Measurements from ENCODE around the gene FAM228A. TPM values are rescaled to one million over a fixed set of nuclear protein-coding genes. Genes with fewer than 3 reads are reported as not detected.

The FAM228A gene
- polyA plus RNA-seq (1.5 and 2.6 TPM in 2 replicates), polyA minus RNA-seq (6.0 and 6.8 TPM in 2 replicates)

- Histone ChIP-seq H3K9me2 (ENCODE audit: insufficient read depth, low read length) (no peaks in the 10 kb centered on the region), H3K4me2 (ENCODE audit: low read length) (no peak within 1 kb of the TSS)
Observed at GRCh38 chr2:24174851-24175277, at the start of gene FAM228A. TSS of gene FAM228A (plus strand) at chr2:24175053. CDS start at chr2:24175481, 428 bp downstream.

GRCh38 chr2:24125956-24126355, 48.9 kb upstream of the FAM228A start:
- H4K20me1 ChIP-seq (ENCODE audit: insufficient read depth) = no peaks in the 10 kb centered on the region
- H3K27ac ChIP-seq (ENCODE audit: low read length) = no peak overlapping the region
- no peaks in the 10 kb centered on the region for H3F3A ChIP-seq (ENCODE audit: insufficient read depth, low read length, poor library complexity, severe bottlenecking)
- H3K9me3 ChIP-seq (ENCODE audit: low read length) = no peaks in the 10 kb centered on the region
- no peak overlapping the region for H2AFZ ChIP-seq (ENCODE audit: low read depth, low read length)
- H3K79me2 ChIP-seq (replicated peaks; ENCODE audit: insufficient read depth, low read length) = no peaks in the 10 kb centered on the region
- TF ChIP-seq TAF1 (IDR thresholded peaks at IDR 0.05; ENCODE audit: low read depth) (no peak), RAD21 (conservative IDR thresholded peaks at IDR 0.05) (no peak), EP300 (conservative IDR thresholded peaks at IDR 0.05; ENCODE audit: poor library complexity, severe bottlenecking) (no peak), EZH2 (IDR thresholded peaks at IDR 0.05; ENCODE audit: borderline replicate concordance, insufficient read depth, low read length, poor library complexity, severe bottlenecking) (no peak)
- no peaks in the 10 kb centered on the region for H3K9me2 ChIP-seq (ENCODE audit: insufficient read depth, low read length)
- no peak overlapping the region for H3K4me2 ChIP-seq (ENCODE audit: low read length)
- H3K9ac ChIP-seq (ENCODE audit: low read length) = no peak overlapping the region
- H3K4me3 ChIP-seq (ENCODE audit: low read length) = no peak overlapping the region
- no peaks in the 10 kb centered on the region for H3K36me3 ChIP-seq (ENCODE audit: insufficient read depth, low read length)
- no peaks in the 10 kb centered on the region for H3K27me3 ChIP-seq (ENCODE audit: insufficient read depth, low read depth, low read length)

More at GRCh38 chr2:24174851-24175277, at the start of gene FAM228A:
- no peak within 1 kb of the TSS for H3K4me3 ChIP-seq (ENCODE audit: low read length)
- peaks cover 3% of the 10 kb centered on the region for H3K9me3 ChIP-seq (ENCODE audit: low read length)
- no peaks in the 10 kb centered on the region for H4K20me1 ChIP-seq (ENCODE audit: insufficient read depth)
- H3K27ac ChIP-seq (ENCODE audit: low read length) = no peak within 1 kb of the TSS
- H3K79me2 ChIP-seq (replicated peaks; ENCODE audit: insufficient read depth, low read length) = no peaks in the 10 kb centered on the region
- no peak within 1 kb of the TSS for H3K9ac ChIP-seq (ENCODE audit: low read length)
- H3K36me3 ChIP-seq (ENCODE audit: insufficient read depth, low read length) = no peaks in the 10 kb centered on the region
- no peaks in the 10 kb centered on the region for H3F3A ChIP-seq (ENCODE audit: insufficient read depth, low read length, poor library complexity, severe bottlenecking)
- no peak within 1 kb of the TSS for H2AFZ ChIP-seq (ENCODE audit: low read depth, low read length)
- no peak for TF ChIP-seq REST (IDR thresholded peaks at IDR 0.05; ENCODE audit: borderline replicate concordance)
- no peak for TF ChIP-seq EZH2 (IDR thresholded peaks at IDR 0.05; ENCODE audit: borderline replicate concordance, insufficient read depth, low read length, poor library complexity, severe bottlenecking)
- TF ChIP-seq MXI1 (conservative IDR thresholded peaks at IDR 0.05; ENCODE audit: poor library complexity, severe bottlenecking) = no peak
- no peak for TF ChIP-seq CTCF (IDR thresholded peaks at IDR 0.05; ENCODE audit: poor library complexity, severe bottlenecking)
- TF ChIP-seq RAD21 (conservative IDR thresholded peaks at IDR 0.05) = no peak
- TF ChIP-seq TAF1 (IDR thresholded peaks at IDR 0.05; ENCODE audit: low read depth) = no peak
- no peak for TF ChIP-seq EP300 (conservative IDR thresholded peaks at IDR 0.05; ENCODE audit: poor library complexity, severe bottlenecking)
- no peak for TF ChIP-seq POLR2AphosphoS5 (IDR thresholded peaks at IDR 0.05)
- no peaks in the 10 kb centered on the region for H3K27me3 ChIP-seq (ENCODE audit: insufficient read depth, low read depth, low read length)

GRCh38 chr2:24132543-24132942, 42.3 kb upstream of the FAM228A start:
- TF ChIP-seq TAF1 (IDR thresholded peaks at IDR 0.05; ENCODE audit: low read depth) (no peak), CTCF (IDR thresholded peaks at IDR 0.05; ENCODE audit: poor library complexity, severe bottlenecking) (no peak), SMC3 (conservative IDR thresholded peaks at IDR 0.05; ENCODE audit: poor library complexity) (no peak), EZH2 (IDR thresholded peaks at IDR 0.05; ENCODE audit: borderline replicate concordance, insufficient read depth, low read length, poor library complexity, severe bottlenecking) (no peak), POLR2AphosphoS5 (IDR thresholded peaks at IDR 0.05) (no peak), RAD21 (conservative IDR thresholded peaks at IDR 0.05) (no peak), EP300 (conservative IDR thresholded peaks at IDR 0.05; ENCODE audit: poor library complexity, severe bottlenecking) (no peak), MXI1 (conservative IDR thresholded peaks at IDR 0.05; ENCODE audit: poor library complexity, severe bottlenecking) (no peak), REST (IDR thresholded peaks at IDR 0.05; ENCODE audit: borderline replicate concordance) (no peak)
- H3K9me3 ChIP-seq (ENCODE audit: low read length) = peaks cover 4% of the 10 kb centered on the region
- no peak overlapping the region for H3K9ac ChIP-seq (ENCODE audit: low read length)
- H3K4me2 ChIP-seq (ENCODE audit: low read length) = no peak overlapping the region
- no peaks in the 10 kb centered on the region for H3K27me3 ChIP-seq (ENCODE audit: insufficient read depth, low read depth, low read length)
- H3K36me3 ChIP-seq (ENCODE audit: insufficient read depth, low read length) = no peaks in the 10 kb centered on the region
- H4K20me1 ChIP-seq (ENCODE audit: insufficient read depth) = no peaks in the 10 kb centered on the region
- H3K79me2 ChIP-seq (replicated peaks; ENCODE audit: insufficient read depth, low read length) = no peaks in the 10 kb centered on the region
- no peaks in the 10 kb centered on the region for H3K9me2 ChIP-seq (ENCODE audit: insufficient read depth, low read length)
- no peak overlapping the region for H3K27ac ChIP-seq (ENCODE audit: low read length)
- no peak overlapping the region for H3K4me3 ChIP-seq (ENCODE audit: low read length)
- no peak overlapping the region for H2AFZ ChIP-seq (ENCODE audit: low read depth, low read length)
- no peaks in the 10 kb centered on the region for H3F3A ChIP-seq (ENCODE audit: insufficient read depth, low read length, poor library complexity, severe bottlenecking)
